ENCODE measurements around the gene COX11.

COX11 gene, protein sequence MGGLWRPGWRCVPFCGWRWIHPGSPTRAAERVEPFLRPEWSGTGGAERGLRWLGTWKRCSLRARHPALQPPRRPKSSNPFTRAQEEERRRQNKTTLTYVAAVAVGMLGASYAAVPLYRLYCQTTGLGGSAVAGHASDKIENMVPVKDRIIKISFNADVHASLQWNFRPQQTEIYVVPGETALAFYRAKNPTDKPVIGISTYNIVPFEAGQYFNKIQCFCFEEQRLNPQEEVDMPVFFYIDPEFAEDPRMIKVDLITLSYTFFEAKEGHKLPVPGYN

GRCh38 chr17:54968262-54968987 is at the start of gene COX11, which contains the start of gene STXBP4:
Gene COX11 (minus strand): TSS chr17:54968654. CDS start chr17:54968646, 8 bp downstream.
Gene STXBP4 (plus strand): TSS chr17:54968765. CDS start chr17:54986220, 17,455 bp downstream.
- DNase-seq = peak in 55 of 56 donors; percentile 54 to 97 (median 90)

- DNase-seq = no peak
Measured at GRCh38 chr17:55005520-55005919, 37.1 kb upstream of the COX11 start.

GRCh38 chr17:55004484-55004883 is 36.0 kb upstream of the COX11 start:
- DNase-seq = no peak

DNA sequence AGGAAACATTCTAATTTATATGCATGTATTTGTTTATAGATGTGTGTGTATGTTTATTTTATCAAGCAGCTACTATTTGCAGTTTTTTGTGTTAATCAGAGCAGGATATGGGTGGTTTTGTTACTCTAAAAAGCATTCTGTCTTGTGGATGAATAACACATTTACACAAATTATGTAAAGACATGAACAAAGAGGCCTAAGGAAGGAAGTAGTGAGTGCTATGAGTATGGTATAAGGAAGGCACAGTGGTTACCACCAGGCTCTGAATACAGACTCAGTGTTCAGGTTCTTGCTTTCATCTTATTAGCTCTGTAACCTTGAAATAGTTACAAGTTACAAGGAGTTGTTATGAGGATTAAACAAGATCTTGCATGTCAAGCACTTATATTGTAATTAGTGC is 34.0 kb upstream of the COX11 start:
- no peak for DNase-seq

DNA sequence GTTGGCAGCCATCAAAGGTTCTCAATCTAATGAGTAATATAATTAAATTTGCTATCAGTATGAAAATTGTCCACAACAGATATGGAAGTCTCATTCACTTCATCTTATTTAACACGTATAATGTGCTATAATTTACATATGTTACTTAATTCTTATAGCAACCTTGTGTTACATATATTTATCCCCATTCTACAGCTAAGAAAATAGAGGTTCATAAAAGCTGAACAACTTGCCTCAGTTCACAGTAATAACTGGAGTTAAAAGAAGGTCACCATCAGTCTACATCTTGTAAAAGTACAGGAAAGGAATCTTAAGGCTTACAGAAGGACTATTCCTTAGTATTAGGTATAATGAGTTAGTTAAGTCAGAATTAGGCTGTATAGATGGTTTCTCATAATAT is 28.0 kb upstream of the COX11 start:
- DNase-seq = no peak

DNA sequence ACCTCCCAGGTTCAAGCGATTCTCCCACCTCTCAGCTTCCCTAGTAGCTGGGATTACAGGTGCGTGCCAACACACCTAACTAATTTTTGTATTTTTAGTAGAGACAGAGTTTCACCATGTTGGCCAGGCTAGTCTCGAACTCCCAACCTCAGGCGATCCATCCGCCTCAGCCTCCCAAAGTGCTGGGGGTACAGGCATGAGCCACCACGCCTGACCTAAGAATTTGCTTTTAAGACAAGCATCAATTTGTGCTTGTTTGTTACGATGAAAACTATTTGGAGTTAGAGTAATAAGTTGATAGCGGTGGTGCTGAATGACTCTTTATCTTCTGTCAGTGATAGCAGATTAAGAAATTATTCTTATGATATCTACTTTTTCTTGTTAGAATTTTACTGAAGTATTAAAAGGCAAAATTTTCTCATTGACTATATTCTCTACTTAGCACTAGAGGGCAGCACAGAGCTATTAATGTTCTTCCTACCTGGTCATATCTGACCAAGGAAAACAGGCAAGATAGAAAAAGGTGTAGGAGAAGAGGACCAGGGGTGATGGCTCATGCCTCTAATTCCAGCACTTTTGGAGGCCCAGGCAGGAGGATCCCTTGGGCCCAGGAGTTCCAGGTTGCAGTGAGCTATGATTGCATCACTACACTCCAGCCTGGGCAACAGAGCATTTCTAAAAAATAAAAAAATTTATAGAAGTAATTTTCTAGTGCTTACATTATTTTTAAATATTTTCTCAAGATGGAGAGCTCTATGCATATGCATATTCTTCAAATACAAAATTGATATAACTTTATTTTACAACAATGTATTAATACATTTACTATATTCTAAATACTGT is 24.6 kb upstream of the COX11 start:
- peak in 1 of 56 donors; percentile 7 for DNase-seq

DNA sequence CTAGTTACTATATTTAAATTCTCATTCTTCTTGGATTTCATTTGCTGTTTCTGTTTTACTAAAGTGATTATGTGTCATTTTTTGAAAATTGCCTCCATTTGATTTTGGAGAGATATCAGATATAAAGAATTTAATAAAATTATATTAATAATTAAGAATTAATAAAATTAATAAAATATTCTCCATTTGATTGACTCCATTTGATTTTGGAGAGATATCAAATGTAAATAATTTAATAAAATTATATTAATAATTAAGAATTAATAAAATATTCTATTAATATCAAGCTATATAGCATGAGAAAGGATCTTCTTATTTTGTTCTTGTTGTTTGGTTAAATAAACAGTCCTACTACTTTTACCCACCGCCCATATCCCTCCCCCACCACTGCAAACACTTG is 23.1 kb upstream of the COX11 start:
- no peak for DNase-seq

- DNase-seq = no peak
Measured at GRCh38 chr17:54990118-54990517, 21.7 kb upstream of the COX11 start.

- DNase-seq = no peak
Measured at GRCh38 chr17:54985476-54985875, 17.0 kb upstream of the COX11 start.

DNA sequence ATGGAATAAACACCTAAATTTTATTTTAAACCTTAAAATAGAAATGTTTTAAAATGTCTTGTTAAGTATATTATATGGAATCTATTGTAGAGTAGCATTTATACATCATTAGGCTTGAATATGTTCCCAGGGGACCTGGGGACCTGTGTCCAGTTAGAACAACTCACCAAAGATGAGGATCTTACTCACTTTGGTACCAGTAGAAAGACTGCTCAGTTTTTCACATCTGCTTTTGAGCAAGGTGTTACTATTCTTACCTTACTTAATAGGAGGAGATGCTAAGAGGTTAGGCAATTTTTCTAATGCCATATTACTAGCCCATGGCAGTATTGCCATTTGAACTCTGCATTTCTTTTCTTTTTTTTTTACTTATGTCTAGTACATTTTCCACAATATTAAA is 14.8 kb upstream of the COX11 start:
- DNase-seq = no peak

GRCh38 chr17:54982399-54982798 is 13.9 kb upstream of the COX11 start:
- no peak for DNase-seq

DNA sequence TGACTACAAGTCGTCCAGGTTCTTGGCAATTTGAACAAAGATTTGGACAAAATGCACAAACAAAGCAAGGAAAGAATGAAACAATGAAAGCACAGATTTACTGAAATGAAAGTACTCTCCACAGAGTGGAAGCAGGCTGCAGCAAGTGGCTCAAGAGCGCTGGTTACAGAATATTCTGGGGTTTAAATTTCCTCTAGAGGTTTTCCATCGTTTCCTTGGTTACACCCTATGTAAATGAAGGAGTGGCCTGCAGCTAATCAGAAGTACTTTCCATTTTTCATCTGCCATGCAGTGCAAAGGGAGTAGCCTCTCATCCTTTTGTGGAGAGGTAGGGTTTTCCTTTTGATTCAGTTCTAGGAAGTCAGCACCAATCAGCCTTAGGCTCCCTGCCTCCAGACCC is 11.9 kb upstream of the COX11 start:
- DNase-seq = no peak

DNA sequence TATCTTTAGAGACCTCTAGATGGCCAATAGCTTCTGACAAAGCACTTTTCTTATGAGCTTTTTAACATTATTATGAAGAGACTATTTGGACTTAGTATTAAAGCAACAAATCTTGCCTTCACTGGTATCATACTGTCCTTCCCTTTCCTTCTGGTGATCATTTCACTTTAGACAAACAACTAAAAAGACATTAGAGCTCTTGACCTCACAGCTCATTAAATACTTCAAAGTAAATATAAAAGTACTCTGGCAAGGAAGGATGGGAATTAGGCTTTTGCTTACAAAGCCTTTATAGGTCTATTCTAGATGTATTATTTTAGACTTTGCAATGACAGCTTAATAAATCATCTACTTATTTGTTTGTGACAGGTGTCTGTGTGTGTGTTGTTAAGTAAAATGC is 11.2 kb upstream of the COX11 start:
- DNase-seq = no peak

DNA sequence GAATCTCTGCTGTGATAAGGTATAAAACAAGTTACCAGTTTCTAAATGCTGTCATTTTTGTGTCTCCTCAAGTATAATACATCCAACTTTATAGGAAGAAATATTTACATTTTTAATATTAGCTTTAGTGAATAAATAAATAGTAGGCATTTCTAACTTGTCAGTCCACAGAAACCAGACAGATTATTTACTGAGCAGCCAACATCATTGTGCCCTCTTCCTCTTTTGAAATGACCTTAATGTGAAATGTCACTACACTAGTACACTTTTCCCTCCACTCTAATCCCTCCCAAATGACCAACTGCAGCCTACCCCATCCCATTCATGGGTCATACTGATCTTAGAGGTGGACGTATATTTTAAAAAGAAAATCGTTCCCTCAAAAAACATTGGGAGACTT is 9.3 kb upstream of the COX11 start:
- DNase-seq = no peak

- no peak for DNase-seq
Measured at GRCh38 chr17:54976316-54976715, 7.9 kb upstream of the COX11 start.

DNA sequence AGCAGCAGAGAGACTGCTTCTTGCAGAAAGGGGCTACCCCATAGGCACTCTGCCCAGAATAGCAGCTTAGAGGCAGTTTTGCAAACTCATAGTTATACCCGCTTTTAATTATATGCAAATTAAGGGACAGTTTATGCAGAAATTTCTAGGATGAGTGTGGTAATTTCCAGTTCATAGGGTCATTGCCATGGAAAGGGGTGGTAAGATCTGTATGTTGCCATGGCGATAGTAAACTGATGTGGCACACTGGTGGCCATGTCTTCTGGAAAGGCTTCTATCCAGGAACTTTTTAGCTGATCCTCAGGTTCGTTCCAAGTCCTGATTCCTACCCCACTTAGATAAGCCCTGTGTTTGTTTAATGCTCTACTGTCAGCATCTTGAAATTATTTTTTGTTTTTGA is 6.3 kb upstream of the COX11 start:
- DNase-seq = no peak

- no peak for DNase-seq
Measured at GRCh38 chr17:54972406-54973138, 4.1 kb upstream of the COX11 start.

- DNase-seq = no peak
Measured at GRCh38 chr17:54971901-54972300, 3.4 kb upstream of the COX11 start.

DNA sequence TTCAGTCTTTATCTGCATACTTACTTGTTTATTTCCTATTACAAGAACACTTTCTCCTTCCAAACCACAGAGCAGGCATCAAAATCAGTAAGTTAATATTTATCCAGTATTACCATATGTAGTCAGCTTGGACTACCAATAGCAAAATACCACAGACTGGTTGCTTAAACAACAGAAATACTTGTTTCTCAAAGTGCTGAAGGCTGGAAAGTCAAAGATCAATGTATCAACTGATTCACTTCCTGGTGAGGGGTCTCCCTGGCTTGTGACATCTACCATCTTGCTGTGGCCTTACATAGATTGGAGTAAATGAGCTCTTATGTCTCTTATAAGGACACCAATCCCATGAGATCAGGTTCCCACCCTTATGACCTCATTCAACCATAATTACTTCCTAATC is 2.7 kb upstream of the COX11 start:
- DNase-seq = no peak

DNA sequence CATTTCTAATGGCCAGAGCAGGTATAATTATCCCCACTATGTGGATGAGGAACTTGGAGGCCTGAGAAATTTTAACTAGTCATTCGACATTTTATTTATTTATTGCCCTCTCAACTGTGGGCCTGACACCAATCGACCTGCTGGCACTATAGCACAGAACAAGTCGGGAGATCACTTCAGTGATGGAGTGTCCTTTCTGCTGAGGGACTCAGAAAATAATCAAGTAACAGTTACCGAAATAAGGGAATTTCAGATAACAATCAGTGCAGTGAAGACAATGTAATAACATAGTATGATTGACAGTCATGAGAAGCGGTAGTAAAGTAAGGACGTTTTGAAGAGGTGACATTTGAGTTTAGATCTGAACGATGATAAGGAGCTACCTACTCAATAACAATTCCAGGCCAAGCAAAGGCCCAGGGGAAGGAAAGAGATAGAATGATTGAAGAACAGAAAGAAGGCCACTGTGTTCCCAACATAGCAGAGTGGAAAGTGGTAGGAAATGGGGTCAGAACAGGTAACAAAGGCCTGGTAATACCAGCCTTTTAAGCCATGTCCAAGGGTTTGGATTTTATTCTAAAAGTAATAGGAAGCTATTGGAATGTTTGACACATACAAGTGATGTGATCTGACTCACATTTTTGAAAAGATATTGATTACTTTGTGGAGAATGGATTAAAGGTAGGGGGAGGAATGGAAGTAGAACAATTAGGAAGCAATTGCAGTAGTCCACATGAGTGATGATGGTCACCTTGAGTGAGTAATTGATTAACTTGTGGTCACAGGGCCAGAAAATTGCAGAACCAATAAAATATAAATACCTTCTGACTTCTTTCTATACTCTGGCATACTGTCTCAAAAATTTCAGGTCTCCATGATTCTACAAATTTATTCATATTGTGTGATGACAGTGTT is 1.5 kb upstream of the COX11 start:
- DNase-seq = no peak

Data from amygdala (tissue), 56 donors.